Uterus (tissue), 2 donors: ENCODE measurements around the gene PFKFB1.

ENCODE experiments used
- CTCF ChIP-seq, 4 experiments: fragments of 200-600 bp in 2 of 4; fragments of 450-650 bp in 2 of 4; sonication (generic) in 2 of 4; IDR thresholded peaks; one replicate each; pipeline ENCODE4 v1.5.1; 2016 to 2019; ENCODE audit warnings: antibody characterized with exemption in 4 of 4, mild to moderate bottlenecking in 2 of 4, moderate library complexity in 1 of 4
- POLR2A ChIP-seq, 2 donors: fragments of 450-650 bp; IDR thresholded peaks; one replicate each; pipeline ENCODE4 v1.6.1; 2016; ENCODE audit warnings: antibody characterized with exemption in 2 of 2, mild to moderate bottlenecking in 1 of 2, moderate library complexity in 1 of 2

- TF ChIP-seq CTCF (IDR thresholded peaks at IDR 0.05), result no peak
- TF ChIP-seq POLR2A (IDR thresholded peaks at IDR 0.05), result no peak
Measured at GRCh38 chrX:54950730-54951375, 43.1 kb downstream of the PFKFB1 start.
